ENCODE measurements around the gene TMCO4. TPM values are rescaled to one million over a fixed set of nuclear protein-coding genes. Genes with fewer than 3 reads are reported as not detected.
A peak's percentile ranks its signal among the peaks of the same experiment; 100 is the strongest.

TMCO4 gene
- total RNA-seq, 1 donor from 2014 or later, result 10.0 TPM

DNA sequence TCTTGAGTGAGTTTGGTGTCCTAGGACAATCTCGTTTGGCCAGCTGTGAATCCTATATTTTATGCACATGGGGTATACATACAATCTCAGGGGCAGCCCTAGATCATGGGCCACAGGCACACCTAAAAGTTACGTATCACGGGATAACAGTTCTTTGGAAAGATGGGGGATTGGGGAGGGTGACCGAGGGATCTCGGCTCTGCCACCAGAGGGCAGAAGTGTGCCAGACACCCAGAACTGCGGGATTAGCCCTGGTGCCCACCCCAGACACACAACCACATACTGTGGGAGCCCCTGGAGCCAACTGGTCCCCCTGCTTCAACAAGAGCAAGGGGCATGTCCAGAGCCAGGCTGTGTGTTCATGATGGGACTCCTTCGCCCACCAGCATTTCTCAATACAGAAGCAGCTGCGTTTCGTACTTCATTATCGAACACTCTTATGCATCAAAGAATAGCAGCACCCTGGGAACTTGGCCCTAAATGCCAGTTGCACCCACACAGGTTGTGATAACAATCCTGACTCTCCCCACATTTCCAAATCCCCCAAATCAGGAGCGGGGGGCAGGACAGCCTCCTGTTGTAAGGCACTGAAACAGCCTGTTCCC lies 37.4 kb downstream of the TMCO4 start:
- Mint-ChIP-seq H3K9me3 (ENCODE audit: low read depth) (peaks cover 6% of the 10 kb centered on the region), H3K4me1 (ENCODE audit: low read depth) (peaks cover 33% of the 10 kb centered on the region), H3K36me3 (ENCODE audit: low read depth) (peaks cover 8% of the 10 kb centered on the region), H3K27me3 (ENCODE audit: low read depth) (peaks cover 2% of the 10 kb centered on the region), H3K27ac (ENCODE audit: unreplicated experiment) (no peak overlapping the region), H3K4me3 (ENCODE audit: unreplicated experiment) (no peak overlapping the region)
- TF ChIP-seq CTCF (IDR thresholded peaks at IDR 0.05), result peak; percentile 84
- no peak for DNase-seq (ENCODE audit: low spot score)

DNA sequence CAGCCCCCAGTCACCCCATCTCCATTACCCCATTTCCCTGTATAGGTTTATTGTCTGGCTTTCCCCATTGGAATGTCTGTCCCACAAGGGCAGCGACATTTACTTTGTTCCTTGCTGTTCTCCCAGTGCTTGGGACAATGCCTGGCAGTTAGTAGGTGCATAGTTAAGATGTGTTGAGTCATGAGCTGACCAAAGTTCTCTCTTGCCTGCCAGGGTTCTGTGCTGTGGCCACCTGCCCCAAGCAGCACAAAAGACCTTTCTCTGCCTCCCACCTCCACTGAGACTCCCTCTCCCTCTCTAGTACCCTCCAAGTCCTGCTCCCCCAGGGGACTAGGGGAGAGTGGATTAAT lies 40.0 kb downstream of the TMCO4 start:
- Mint-ChIP-seq H3K27ac (ENCODE audit: unreplicated experiment) (no peak overlapping the region), H3K9me3 (ENCODE audit: low read depth) (peaks cover 8% of the 10 kb centered on the region), H3K27me3 (ENCODE audit: low read depth) (peaks cover 2% of the 10 kb centered on the region), H3K36me3 (ENCODE audit: low read depth) (peaks cover 12% of the 10 kb centered on the region), H3K4me1 (ENCODE audit: low read depth) (peaks cover 10% of the 10 kb centered on the region), H3K4me3 (ENCODE audit: unreplicated experiment) (no peak overlapping the region)
- no peak for TF ChIP-seq CTCF (IDR thresholded peaks at IDR 0.05)
- DNase-seq (ENCODE audit: low spot score), result no peak

DNA sequence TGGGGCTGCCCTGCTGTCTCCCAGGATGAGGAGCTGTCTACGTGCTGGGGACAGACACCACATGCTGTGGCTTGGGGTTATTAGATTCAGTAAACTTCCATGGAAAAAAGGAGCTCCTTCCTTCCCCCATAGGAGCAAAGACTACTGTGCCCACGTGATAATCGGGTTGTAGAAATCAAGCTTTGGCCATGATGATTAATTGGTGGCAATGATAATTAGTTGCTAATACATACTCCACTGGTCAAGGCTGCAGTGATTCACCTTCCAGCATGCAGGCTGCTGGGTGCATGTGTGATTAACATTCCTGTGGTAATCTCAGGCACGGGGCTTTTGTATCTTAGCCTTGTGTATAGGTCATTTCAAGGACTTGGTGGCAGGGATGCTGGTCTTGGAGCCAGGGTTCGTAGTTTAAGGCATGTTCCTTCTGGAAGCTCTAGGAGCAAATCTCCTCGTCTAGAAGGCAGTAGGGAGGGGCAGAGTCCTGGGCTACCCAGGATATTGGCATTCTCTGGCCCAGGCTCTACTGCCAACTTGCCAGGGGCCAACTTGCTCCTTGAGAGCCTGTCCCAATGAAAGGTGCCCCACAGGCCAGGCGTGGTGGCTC lies 41.4 kb downstream of the TMCO4 start:
- Mint-ChIP-seq H3K4me1 (ENCODE audit: low read depth) (peaks cover 10% of the 10 kb centered on the region), H3K36me3 (ENCODE audit: low read depth) (peaks cover 12% of the 10 kb centered on the region), H3K4me3 (ENCODE audit: unreplicated experiment) (no peak overlapping the region), H3K27me3 (ENCODE audit: low read depth) (peaks cover 2% of the 10 kb centered on the region), H3K27ac (ENCODE audit: unreplicated experiment) (no peak overlapping the region), H3K9me3 (ENCODE audit: low read depth) (peaks cover 8% of the 10 kb centered on the region)
- no peak for DNase-seq (ENCODE audit: low spot score)
- TF ChIP-seq CTCF (IDR thresholded peaks at IDR 0.05), result no peak

GRCh38 chr1:19757641-19758040 lies 42.1 kb downstream of the TMCO4 start:
- H3K4me1 Mint-ChIP-seq (ENCODE audit: low read depth), result peaks cover 10% of the 10 kb centered on the region
- peaks cover 12% of the 10 kb centered on the region for H3K36me3 Mint-ChIP-seq (ENCODE audit: low read depth)
- peaks cover 8% of the 10 kb centered on the region for H3K9me3 Mint-ChIP-seq (ENCODE audit: low read depth)
- H3K27me3 Mint-ChIP-seq (ENCODE audit: low read depth), result peaks cover 2% of the 10 kb centered on the region
- H3K27ac Mint-ChIP-seq (ENCODE audit: unreplicated experiment), result no peak overlapping the region
- TF ChIP-seq CTCF (IDR thresholded peaks at IDR 0.05), result no peak
- H3K4me3 Mint-ChIP-seq (ENCODE audit: unreplicated experiment), result no peak overlapping the region
- no peak for DNase-seq (ENCODE audit: low spot score)

DNA sequence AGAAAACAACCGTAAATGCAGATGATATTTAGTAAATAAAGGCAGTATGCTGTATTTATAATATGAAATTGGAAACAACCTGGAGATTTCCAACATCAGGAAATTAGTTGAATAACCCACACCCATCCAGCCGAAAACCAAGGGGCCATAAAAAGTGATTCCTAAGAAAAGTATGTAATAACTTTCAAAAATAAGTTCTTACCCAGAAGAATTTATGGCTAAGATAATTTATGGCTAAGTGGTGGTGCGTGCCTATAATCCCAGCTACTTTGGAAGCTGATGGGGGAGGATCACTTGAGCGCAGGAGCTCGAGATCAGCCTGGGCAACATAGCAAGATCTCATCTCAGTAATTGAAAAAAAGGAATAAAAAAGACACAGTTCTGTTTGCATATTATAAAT lies 43.2 kb downstream of the TMCO4 start:
- Mint-ChIP-seq H3K27me3 (ENCODE audit: low read depth) (peaks cover 2% of the 10 kb centered on the region), H3K4me1 (ENCODE audit: low read depth) (peaks cover 10% of the 10 kb centered on the region), H3K9me3 (ENCODE audit: low read depth) (peaks cover 8% of the 10 kb centered on the region), H3K27ac (ENCODE audit: unreplicated experiment) (no peak overlapping the region), H3K36me3 (ENCODE audit: low read depth) (peaks cover 12% of the 10 kb centered on the region), H3K4me3 (ENCODE audit: unreplicated experiment) (no peak overlapping the region)
- no peak for TF ChIP-seq CTCF (IDR thresholded peaks at IDR 0.05)
- no peak for DNase-seq (ENCODE audit: low spot score)
